Loucy (cell line): ENCODE results near the gene ST6GALNAC4.
A peak's percentile ranks its signal among the peaks of the same experiment; 100 is the strongest.

ENCODE experiments used
- H2AFZ ChIP-seq: fragments of 200-600 bp; sonication (generic); 2 replicates; pipeline ENCODE4 v1.6.0; 2016; ENCODE audit warnings: antibody characterized with exemption, mild to moderate bottlenecking, low read length, moderate library complexity
- H3F3A ChIP-seq: fragments of 200-600 bp; 2 replicates; pipeline ENCODE4 v1.6.0; 2016; ENCODE audit warnings: antibody characterized with exemption, low read depth, mild to moderate bottlenecking
- H3K27me3 ChIP-seq: fragments of 200-600 bp; sonication (generic); 2 replicates; pipeline ENCODE4 v1.6.1; 2014; ENCODE audit warnings: low read length, mild to moderate bottlenecking; ENCODE audit not compliant: insufficient read depth, poor library complexity, severe bottlenecking
- H3K36me3 ChIP-seq: fragments of 200-600 bp; sonication (generic); 2 replicates; pipeline ENCODE4 v1.6.1; 2016; ENCODE audit warnings: low read length; ENCODE audit not compliant: insufficient read depth
- H3K4me1 ChIP-seq: fragments of 200-600 bp; sonication (generic); 2 replicates; pipeline ENCODE4 v1.5.1; 2014; ENCODE audit warnings: low read length, mild to moderate bottlenecking; ENCODE audit not compliant: insufficient read depth, poor library complexity, severe bottlenecking
- H3K4me2 ChIP-seq: fragments of 200-600 bp; sonication (generic); 2 replicates; pipeline ENCODE4 v1.6.0; 2014; ENCODE audit warnings: antibody characterized with exemption, low read length, low read depth, mild to moderate bottlenecking; ENCODE audit not compliant: poor library complexity, severe bottlenecking
- H3K4me3 ChIP-seq: fragments of 200-600 bp; sonication (generic); 2 replicates; pipeline ENCODE4 v1.5.1; 2014; ENCODE audit warnings: low read length, mild to moderate bottlenecking, mixed read lengths; ENCODE audit not compliant: poor library complexity, severe bottlenecking
- H3K79me2 ChIP-seq: fragments of 200-600 bp; sonication (generic); 2 replicates; pipeline ENCODE4 v1.6.1; 2014; ENCODE audit warnings: low read length; ENCODE audit not compliant: insufficient read depth
- H3K9ac ChIP-seq: fragments of 200-600 bp; sonication (generic); 2 replicates; pipeline ENCODE4 v1.6.0; 2014; ENCODE audit warnings: mild to moderate bottlenecking, low read depth, low read length, moderate library complexity; ENCODE audit not compliant: poor library complexity, severe bottlenecking
- H3K9me2 ChIP-seq: fragments of 200-600 bp; sonication (generic); replicated peaks from 2 replicates; pipeline ENCODE4 v1.6.1; 2016; ENCODE audit warnings: low read depth, low read length, mixed read lengths
- H3K9me3 ChIP-seq: fragments of 200-600 bp; sonication (generic); 2 replicates; pipeline ENCODE4 v1.6.1; 2014; ENCODE audit warnings: mild to moderate bottlenecking, antibody characterized with exemption, low read length, low read depth; ENCODE audit not compliant: insufficient read depth
- H4K20me1 ChIP-seq: fragments of 200-600 bp; sonication (generic); 2 replicates; pipeline ENCODE4 v1.6.0; 2014; ENCODE audit warnings: antibody characterized with exemption, low read length, mild to moderate bottlenecking; ENCODE audit not compliant: insufficient read depth, poor library complexity, severe bottlenecking
- EZH2phosphoT487 ChIP-seq: fragments of 200-600 bp; IDR thresholded peaks from 2 replicates; pipeline ENCODE4 v1.6.1; 2018; ENCODE audit warnings: antibody characterized with exemption, mild to moderate bottlenecking, moderate library complexity, borderline replicate concordance
- TF ChIP-seq, protein P1 (sequence below): fragments of 200-600 bp; sonication (generic); conservative IDR thresholded peaks from 2 replicates; pipeline ENCODE4 v1.5.1; 2014; ENCODE audit warnings: mild to moderate bottlenecking, antibody characterized with exemption, low read length

Gene ST6GALNAC4

DNA sequence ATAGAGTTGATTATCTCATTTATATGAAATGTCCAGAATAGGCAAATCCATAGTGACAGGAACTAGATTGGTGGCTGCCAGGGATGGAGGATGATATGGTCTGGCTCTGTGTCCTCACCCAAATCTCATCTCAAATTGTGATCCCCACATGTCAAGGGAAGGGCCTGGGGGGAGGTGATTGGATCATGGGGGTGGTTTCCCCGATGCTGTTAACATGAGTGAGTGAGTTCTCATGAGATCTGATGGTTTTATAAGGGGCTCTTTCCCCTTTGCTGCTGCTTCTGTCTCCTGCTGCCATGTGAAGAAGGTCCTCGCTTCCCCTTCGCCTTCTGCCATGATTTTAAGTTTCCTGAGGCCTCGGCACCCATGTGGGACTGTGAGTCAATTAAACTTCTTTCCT lies 42.6 kb upstream of the ST6GALNAC4 start:
- Histone ChIP-seq H3F3A (no peaks in the 10 kb centered on the region), H3K27me3 (no peaks in the 10 kb centered on the region), H3K4me2 (no peak overlapping the region), H3K79me2 (peaks cover 84% of the 10 kb centered on the region; the same call in 1 of the 2 replicates), H4K20me1 (peaks cover 4% of the 10 kb centered on the region), H3K9me2 (no peaks in the 10 kb centered on the region), H3K4me3 (no peak overlapping the region), H3K9me3 (no peaks in the 10 kb centered on the region), H3K36me3 (no peaks in the 10 kb centered on the region; the same call in 1 of the 2 replicates), H3K4me1 (peaks cover 14% of the 10 kb centered on the region), H2AFZ (no peak overlapping the region), H3K9ac (no peak overlapping the region)
- TF ChIP-seq, protein P1, sequence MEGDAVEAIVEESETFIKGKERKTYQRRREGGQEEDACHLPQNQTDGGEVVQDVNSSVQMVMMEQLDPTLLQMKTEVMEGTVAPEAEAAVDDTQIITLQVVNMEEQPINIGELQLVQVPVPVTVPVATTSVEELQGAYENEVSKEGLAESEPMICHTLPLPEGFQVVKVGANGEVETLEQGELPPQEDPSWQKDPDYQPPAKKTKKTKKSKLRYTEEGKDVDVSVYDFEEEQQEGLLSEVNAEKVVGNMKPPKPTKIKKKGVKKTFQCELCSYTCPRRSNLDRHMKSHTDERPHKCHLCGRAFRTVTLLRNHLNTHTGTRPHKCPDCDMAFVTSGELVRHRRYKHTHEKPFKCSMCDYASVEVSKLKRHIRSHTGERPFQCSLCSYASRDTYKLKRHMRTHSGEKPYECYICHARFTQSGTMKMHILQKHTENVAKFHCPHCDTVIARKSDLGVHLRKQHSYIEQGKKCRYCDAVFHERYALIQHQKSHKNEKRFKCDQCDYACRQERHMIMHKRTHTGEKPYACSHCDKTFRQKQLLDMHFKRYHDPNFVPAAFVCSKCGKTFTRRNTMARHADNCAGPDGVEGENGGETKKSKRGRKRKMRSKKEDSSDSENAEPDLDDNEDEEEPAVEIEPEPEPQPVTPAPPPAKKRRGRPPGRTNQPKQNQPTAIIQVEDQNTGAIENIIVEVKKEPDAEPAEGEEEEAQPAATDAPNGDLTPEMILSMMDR, result no peak
- TF ChIP-seq EZH2phosphoT487, result no peak

DNA sequence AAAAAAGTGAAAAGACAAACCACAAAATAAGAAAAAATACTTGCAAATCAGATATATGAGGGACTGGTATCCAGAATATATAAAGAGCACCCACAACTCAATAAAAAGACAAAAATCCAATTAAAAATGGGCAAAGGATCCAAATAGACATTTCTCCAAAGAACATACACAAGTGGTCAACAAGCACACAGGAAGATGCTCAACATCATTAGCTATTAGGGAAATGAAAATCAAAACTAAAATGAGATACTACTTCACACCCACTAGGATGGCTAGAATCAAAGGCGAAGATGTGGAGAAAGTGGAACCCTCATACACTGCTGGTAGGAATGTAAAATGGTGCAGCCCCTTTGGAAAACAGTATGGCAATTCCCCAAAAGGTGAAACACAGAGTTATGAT lies 41.9 kb upstream of the ST6GALNAC4 start:
- H3K27me3 ChIP-seq, result no peaks in the 10 kb centered on the region
- no peak for TF ChIP-seq EZH2phosphoT487
- TF ChIP-seq, protein P1, result no peak
- H3K79me2 ChIP-seq, result peaks cover 84% of the 10 kb centered on the region; the same call in 1 of the 2 replicates

DNA sequence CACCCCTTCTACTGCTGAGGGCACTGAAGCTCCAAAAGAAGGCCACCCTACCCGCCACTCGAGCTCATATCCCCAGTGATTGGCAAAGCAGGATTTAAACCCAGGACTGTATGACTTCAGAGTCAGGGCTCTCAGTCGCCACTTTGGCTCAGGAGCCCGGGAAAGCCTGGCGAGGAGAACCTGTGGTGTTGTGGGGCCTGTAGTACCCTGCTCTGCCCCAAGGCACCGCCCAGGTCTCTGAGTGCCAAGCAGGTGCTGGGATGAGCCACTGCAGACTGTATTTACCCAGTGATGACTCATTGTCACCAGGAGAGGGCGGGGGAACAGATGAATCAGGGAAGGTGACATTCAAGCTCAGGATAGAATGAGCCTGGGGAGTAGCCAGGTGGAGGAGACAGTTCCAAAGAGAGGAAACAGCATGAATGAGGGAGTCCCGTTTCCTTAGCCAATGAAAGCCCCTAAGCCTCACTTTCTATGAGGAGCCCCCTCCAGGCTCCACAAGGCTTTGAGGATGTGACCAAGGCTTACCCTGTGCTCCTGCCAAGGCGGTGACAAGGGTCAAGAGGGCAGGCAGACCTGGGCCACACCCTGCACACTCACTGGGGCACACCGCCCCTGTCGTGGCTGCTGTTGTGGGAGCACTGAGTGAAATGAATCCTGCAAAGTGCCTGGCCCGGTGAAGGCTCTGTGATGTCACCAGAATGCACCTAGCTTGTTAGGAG lies 38.6 kb upstream of the ST6GALNAC4 start:
- Histone ChIP-seq H3K27me3 (no peaks in the 10 kb centered on the region), H4K20me1 (peaks cover 4% of the 10 kb centered on the region), H3K9me2 (no peaks in the 10 kb centered on the region), H3K79me2 (peaks cover 67% of the 10 kb centered on the region; the same call in 1 of the 2 replicates), H3K9me3 (no peaks in the 10 kb centered on the region), H3K4me2 (no peak overlapping the region), H3K4me1 (peaks cover 14% of the 10 kb centered on the region), H2AFZ (no peak overlapping the region), H3K4me3 (no peak overlapping the region), H3K9ac (no peak overlapping the region), H3F3A (no peaks in the 10 kb centered on the region), H3K36me3 (no peaks in the 10 kb centered on the region; the same call in 1 of the 2 replicates)
- TF ChIP-seq EZH2phosphoT487, result no peak
- TF ChIP-seq, protein P1, result peak; percentile 71

More for the DNA sequence above, 41.9 kb upstream of the ST6GALNAC4 start:
- no peak overlapping the region for H3K4me3 ChIP-seq
- H3K4me2 ChIP-seq, result no peak overlapping the region
- H3K9me2 ChIP-seq, result no peaks in the 10 kb centered on the region
- no peaks in the 10 kb centered on the region; the same call in 1 of the 2 replicates for H3K36me3 ChIP-seq
- peaks cover 4% of the 10 kb centered on the region for H4K20me1 ChIP-seq
- no peaks in the 10 kb centered on the region for H3F3A ChIP-seq
- H3K9ac ChIP-seq, result no peak overlapping the region
- H3K9me3 ChIP-seq, result no peaks in the 10 kb centered on the region
- no peak overlapping the region for H2AFZ ChIP-seq
- H3K4me1 ChIP-seq, result peaks cover 14% of the 10 kb centered on the region
